ENCODE measurements around the gene GAA.

- TF ChIP-seq EZH2phosphoT487 (conservative IDR thresholded peaks at IDR 0.05; ENCODE audit: low read length) (no peak), CTCF (IDR thresholded peaks at IDR 0.05; ENCODE audit: insufficient read depth, low read length, poor library complexity, severe bottlenecking) (no peak)
These were observed 11.2 kb downstream of the GAA start for GRCh38 chr17:80112471-80113032.
